ENCODE data around the gene FGF18.

FGF18 gene

DNA sequence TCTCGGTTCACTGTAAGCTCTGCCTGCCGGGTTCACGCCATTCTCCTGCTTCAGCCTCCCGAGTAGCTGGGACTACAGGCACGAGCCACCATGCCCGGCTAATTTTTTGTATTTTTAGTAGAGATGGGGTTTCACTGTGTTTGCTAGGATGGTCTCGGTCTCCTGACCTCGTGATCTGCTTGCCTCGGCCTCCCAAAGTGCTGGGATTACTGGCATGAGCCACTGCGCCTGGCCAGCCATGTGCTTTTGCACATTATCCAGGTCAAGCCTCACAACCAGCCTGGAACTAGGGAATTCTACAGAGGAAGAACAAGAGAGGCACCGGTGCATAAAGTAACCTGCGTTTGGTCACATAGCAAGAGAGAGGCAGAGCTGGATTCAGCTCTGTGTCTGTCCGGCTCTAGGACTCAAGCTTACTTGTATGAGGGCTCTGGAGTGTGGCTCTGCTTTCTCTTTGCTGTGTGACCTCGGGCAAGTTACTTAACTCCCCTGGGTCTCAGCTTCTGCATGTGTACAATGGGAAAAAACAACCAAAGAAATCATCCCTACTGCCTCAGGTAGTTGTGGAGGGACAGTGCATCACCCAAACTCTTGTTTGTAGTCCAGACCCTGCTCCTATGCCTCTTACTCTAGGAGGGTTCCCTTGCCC, 6.3 kb downstream of the FGF18 start:
- DNase-seq = no peak

- DNase-seq = no peak
These were observed 6.8 kb downstream of the FGF18 start for GRCh38 chr5:171426266-171426665.

DNA sequence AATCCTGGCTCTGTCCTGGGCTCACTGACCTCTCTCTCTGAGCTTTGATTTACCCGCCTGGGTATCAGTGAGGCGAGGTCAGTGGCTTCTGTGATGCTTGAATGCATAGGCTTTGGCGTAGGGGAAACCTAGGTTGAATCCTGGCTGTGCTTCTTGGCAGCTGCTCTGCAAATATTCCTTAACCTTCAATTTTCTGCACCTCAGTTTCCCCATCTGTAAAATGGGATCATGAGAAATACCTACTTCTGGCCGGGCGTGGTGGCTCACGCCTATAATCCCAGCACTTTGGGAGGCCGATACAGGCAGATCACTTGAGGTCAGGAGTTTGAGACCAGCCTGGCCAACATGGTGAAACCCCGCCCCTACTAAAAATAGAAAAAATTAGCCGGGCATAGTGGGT, 7.2 kb downstream of the FGF18 start:
- DNase-seq = no peak

DNA sequence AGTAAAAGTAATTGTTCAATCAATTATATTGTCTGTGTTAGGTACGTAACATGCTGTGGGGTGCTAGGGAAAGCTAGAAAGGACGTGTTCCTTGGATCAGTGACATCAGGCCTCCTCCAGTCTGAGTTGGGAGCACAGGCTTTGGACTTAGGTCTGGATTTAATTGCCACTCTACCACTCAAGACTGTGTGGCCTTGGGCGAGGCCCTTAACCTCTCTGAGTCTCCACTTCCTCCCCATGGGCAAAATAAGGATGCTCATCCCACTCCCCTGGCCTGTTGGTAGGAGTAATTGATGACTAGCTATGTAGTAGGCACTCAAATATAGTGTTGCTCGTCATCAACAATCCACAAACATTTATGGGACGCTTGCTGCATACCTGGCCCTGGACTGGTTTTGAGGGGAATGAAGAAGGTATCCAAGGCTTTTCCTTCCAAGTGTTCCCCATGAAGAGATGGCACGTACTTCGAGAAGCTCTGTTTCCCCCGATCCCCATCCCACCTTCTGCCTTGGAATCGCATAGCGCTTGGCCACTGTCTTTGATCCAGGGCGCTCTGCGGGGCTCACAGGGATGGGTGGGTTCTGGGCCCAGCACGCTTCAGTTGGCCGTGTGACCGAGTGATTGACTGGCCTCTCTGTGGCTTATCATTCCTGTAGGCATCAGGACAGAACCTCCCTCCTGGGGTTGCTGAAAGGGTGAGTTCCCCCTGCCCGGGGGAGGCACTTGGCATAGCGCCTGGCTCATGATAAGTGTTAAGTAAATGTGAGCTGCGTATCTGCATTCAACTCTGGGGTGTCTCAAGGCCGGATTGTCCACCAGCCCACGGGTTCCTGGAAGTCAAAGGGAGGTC, 8.1 kb downstream of the FGF18 start:
- no peak for DNase-seq

DNA sequence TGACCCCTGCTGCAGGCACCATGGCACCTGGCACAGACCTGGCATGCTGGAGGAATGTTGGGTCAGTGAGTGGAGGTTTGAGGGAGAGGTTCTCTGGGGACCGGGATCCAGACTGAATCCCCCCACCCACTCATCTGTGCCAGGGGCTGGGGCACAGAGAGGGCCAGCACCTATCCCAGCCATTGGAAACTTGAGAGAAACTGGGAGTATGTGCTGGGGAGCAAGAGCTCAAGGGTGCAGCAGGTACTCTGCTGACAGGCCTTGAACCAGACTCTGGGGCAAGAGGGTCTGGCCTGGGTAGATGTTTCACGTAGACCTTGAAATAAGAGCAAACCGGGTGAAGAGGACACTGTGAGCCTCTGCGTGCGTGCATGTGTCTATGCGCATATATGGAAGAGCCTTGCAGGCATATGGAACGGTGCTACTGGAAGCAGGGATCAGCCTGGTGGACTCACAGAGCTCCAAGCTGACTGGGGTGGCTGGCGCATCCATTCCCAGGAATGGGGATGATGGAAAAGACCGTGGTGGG, 8.8 kb downstream of the FGF18 start:
- DNase-seq = no peak

DNA sequence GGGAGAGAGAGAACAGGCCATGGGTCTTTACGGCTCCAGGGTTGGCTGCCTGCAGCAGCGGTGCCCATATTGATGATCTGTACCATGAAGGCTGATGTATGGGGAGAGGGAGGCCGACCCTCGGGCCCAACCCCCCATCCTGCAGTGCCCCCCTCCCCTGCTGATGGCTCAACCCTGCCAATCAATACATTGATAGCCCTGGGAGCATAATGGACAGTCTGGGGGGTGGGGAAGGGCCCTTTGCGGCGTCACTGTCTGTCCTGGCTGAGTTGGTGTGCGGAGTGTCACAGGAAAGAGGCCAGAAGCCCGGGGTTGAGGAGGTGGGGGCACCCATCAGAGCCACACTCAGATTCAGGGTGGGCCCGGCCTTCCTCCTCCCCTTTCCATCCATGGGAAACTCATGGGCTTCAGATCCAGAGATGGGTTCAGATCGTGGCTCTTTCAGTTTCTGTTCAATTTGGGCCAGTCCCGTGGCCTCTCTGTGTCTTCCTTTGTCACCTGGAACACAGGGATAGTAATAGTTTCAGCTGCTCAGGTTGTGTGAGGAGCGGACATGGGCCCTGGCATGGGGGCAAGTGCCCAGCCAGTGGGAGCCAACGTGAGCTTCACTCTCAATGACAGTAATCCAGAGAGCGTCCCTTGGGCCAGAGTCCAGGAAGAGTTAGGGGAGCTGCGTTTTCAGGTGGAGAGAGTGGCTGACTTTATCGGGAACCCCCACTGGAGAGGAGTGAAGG, 9.5 kb downstream of the FGF18 start:
- no peak for DNase-seq

DNA sequence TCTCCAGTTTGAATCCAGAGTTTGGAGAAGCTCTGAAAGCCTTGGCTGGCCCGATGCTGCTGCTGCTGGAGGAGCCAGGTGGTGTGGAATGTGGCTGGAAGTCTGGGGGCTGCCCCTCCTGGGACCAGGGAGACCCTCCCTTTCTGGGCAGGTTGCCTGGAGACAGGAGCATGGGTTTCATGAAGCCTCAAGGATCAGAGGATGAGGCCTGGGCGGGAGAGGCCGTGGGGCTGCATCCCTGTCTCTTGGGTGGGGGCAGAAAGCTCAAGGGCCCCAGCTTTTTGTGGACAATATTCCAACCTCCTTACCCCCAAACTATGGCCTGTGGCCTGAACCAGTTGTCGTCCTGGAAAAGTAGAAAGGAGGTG, 10.1 kb downstream of the FGF18 start:
- no peak for DNase-seq

- no peak for DNase-seq
These were observed 11.9 kb downstream of the FGF18 start for GRCh38 chr5:171431251-171431777.

GRCh38 chr5:171432076-171432475, 12.6 kb downstream of the FGF18 start:
- DNase-seq = no peak

DNA sequence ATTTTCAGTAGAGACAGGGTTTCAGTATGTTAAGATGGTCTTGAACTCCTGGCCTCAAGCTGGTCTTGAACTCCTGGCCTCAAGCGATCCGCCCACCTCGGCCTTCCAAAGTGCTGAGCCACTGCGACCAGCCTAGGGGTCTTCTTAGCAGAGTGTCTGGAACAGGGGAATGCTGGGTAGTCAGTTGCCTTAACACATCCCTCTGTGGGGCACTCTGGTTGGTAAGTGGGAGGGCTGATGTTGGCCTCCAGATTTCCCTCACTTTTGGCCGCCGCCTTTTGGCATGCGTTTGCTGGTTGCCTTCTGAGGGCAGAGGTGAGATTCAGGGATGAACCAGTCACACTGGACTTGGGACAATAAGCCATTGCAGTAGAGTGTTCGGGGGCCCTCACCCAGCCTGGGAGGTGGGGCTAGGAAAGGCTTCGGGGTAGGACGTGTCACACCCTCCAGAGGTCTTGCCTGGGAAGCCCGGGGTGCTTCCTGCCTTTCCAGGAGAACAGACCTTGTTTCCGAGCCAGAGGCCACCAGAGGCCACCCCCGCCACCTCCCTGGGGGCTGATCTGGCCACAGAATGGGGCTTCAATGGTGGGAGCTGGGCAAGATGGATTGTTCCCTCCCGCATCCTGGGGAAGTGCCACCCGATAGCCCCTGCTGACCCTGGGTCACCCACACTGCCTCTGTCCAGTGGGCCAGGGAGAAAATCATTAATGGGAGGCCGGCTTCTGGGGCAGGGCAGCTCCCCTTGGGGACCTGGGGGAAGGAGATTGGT, 13.3 kb downstream of the FGF18 start:
- DNase-seq = no peak

DNA sequence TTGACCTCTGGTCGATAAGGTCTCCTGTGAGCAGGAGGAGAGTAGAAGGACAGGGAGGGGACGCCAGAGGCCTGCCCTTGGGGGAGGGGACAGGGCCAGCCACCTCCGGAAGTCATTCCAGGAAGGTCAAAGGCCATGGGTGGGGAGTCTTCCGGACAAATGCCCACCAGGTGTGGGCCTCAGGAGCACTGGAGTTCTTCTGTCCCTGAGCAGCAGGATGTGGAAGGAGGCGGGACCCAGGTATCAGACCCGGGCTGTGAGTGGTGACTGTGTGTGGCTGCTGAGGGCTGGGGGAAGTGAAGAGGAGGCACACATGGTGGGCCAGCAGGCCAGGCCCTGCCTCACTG, 13.9 kb downstream of the FGF18 start:
- no peak for DNase-seq

- DNase-seq = no peak
These were observed 14.7 kb downstream of the FGF18 start for GRCh38 chr5:171433982-171434676.

DNA sequence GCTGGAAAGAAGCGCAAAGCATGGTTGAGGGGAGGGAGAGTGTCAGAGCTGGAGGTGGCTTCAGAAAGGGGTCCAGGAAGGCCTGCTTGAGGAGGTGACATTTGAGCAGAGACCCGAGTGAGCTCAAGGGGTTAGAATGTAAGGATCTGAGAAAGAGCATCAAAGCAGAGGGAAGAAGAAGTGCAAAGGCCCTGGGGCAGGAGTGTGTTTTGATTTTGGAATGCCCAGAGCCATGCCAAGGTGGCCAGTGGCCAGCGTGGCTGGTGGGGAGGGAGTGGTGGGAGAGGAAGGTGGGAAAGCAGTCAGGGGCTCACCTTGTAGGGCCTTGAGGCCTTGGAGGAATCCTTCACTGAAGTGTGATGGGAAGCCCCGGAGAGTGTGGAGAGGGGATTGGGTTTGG, 15.4 kb downstream of the FGF18 start:
- DNase-seq = no peak

GRCh38 chr5:171435908-171436307, 16.5 kb downstream of the FGF18 start:
- DNase-seq = no peak

- DNase-seq = no peak
These were observed 17.4 kb downstream of the FGF18 start for GRCh38 chr5:171436804-171437285.

DNA sequence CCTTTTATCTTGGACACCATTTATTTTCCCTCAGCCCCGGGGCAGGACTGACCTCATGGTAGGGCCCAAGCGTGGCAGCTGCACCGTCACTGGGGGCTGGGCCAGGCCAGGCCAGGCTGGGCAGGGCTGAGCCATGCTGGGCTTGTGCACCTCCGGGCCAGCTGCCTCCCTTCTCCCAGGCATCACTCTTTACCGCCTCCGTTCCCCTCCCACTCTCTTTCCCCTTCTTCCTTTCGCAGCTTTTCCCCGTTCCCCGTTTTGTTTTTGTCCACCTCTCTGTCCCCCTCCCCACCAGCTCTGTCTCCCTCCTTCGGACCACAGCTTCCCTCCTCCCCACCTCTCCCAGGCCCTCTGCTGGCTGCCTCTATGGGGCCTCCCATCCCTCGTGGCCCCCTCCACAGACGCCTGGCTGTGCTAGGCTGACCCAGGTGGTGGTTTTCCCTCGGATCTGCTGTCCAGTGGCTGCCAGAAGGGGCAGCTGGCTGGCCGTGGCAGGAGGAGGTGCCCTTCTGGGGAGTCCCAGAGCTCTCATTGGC, 17.9 kb downstream of the FGF18 start:
- no peak for DNase-seq

DNA sequence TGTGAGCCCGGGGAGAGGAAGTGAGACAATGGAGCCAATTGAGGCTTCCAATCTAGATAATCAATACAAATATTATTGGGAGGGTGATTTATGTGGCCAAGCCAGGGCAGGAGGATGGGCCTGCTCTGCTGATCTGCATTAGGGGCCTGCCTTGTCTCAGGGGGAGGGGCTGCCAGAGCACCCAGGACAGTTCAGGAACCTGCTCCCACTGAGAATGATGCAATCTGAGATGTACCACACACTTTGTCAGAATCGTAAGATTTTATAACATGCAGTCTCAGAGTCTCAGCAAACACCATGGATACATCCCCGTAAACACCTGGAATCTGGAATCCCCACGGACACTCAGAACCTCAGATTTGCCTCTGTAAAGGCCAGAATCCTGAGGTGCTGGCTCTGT, 19.3 kb downstream of the FGF18 start:
- DNase-seq = no peak

GRCh38 chr5:171441246-171441791, 21.9 kb downstream of the FGF18 start:
- no peak for DNase-seq

GRCh38 chr5:171442287-171443042, 23.0 kb downstream of the FGF18 start:
- no peak for DNase-seq

- DNase-seq = no peak
These were observed 25.1 kb downstream of the FGF18 start for GRCh38 chr5:171444582-171444981.
